NK-92 (cell line): ENCODE measurements around the gene CCN5.

ENCODE experiments used
- DNase-seq: peaks from one replicate; lab custom pipeline; 2025; ENCODE audit not compliant: unreplicated experiment; lab: John Stamatoyannopoulos, UW

CCN5 gene

DNA sequence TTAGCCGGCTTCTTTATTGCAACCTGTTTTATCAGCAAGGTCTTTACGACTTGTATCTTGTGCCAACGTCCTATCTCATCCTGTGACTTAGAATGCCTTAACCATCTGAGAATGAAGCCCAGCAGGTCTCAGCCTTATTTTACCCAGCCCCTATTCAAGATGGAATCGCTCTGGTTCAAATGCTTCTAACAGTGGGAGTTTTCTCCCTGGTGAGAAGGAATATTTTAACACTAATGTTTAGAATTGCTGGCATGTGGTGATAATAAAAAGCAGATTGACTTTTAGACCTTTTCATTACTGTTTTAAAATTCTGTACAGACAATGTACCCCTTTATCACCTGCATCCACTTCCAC lies 20.6 kb downstream of the CCN5 start:
- DNase-seq: no peak

DNA sequence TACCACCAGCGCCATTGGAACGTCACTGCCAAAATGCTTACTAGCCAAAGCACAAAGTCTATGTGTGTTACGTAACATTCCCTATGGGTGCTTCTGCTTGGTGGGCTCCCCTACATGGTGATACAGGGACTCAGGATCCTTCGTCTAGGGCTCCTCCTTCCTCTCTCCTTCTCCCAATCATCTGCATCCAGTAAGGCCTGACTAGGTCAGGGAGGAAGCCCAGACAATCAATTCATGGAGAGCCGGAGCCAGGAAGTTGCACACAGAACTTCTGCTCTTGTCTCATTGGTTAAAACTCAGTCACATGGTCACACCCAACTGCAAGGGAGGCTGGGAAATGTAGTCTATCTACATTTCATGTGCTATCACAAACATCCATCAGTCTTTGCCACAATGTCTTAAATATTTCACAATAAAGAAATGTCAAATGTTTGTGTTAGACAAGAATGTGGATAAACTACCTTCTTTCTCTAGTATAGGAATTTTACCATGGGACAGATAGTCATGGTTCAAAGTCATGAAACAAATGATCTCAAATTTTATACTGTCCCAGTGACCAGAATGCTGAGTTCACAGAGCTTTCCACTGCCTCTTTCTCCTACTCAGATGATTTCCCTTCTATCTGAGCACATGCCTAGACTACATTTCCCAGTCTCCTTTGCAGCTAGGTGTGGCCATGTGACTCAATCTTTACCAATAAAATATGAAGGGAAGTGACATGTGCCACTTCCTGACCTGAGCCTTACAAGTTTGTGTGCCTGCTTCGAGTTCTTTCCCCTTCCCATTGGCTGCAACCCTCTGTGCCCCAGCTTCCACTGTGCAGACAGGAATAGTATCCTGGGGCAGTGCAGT lies 21.2 kb downstream of the CCN5 start:
- DNase-seq: no peak

DNA sequence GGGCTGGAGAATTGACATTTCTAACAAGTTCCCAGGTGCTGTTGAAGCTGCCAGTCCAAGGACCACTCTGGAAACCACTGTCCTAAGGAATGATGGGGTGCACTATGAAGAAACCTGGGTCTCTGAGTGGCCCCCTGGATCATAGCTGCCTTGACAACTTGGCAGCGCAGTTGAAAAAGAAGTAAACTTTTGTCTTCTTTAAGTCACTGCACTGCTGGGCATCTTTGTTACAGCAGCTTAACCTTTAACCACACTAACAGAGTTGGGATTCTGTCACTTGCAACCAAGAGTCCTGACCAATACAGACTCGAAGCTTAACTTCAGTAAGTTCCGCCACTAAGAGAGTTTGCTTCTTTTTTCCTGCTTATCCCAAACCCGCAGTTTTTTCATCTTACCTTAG lies 21.9 kb downstream of the CCN5 start:
- DNase-seq: no peak

DNA sequence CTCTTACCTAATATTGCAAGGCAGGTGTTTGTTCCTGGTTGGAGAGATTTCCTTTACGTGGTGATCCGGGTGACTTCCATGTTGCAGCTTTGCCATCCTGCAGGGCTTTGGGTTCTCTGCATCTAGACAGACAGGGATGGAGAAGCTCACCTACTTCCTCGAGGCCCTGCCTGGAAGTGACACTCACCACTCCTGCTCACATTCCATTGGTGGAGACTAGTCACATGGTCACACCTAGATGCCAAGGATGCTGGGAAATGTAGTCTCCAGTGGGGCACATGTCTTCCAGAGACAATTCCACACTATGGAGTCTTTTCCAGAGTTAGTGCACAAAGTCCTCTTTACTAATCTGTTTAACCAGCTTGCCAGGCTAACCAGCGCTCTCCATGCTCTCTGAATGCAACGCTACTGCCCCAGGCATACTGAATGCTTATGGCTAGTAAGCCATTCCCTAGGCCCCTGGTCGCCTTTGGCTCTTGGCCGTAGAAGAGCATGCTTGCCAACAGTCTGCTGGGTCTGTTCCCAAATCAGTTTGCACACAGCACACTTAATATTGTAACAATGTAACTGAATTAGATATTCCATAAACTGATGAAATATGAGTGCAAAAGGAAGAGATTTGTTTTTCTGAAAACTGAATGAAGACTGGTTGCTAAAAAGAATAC lies 23.8 kb downstream of the CCN5 start:
- DNase-seq: no peak

DNA sequence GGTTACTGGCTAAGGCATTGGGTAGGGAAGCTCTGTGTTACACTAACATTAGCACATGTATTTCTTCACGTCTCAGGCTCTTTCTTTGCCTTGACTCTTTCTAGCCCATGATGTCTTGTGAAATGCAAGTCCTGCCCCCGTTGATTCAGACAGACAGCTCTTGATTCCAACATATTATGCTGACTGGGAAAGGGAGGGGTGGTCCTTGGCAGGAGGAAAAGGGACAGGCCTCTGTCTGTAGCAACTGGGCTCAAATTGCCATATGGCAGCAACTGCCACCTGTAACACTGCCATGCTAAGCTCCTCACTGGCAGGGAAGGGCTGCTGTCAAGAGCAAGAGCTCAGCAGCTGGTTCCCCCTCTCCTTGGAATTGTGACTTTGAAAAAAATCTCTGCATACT lies 24.8 kb downstream of the CCN5 start:
- DNase-seq: no peak

DNA sequence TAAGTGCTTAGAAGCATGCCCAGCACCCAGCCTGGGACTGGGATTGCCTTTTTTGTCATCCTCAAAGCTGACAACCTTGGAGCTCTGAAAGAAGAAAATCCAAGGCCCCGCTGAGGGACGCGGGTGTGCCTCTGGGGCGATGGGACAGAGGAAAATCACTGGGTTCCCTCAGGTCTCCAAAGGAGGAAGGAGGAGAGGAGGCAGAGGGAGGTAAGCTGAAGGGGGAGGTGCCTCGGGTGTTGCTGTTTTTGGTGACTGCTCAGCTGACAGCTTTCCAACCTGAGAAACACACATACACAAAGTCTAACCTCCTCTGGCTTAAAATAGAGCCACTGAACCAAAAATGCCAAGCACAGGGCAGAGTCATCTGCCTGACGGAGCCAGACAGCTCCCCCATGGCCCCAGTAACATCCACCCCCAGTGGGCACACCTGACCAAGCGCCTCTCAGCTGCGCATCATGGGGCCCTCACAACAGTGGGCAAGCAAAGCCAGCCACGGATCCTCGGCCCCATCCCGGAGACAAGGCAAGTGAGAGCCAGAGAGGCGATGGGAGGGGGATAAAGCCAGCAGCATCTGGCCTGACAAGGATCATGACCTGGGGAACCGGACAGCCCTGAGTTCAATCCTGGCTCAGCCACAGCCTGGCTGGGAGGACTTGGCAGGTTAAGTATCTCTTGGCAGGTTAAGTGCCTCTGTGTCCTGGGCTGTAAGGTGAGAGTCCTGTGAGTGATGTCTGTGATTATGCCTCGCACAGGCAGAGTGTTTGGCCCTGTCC lies 27.3 kb downstream of the CCN5 start:
- no peak for DNase-seq

DNA sequence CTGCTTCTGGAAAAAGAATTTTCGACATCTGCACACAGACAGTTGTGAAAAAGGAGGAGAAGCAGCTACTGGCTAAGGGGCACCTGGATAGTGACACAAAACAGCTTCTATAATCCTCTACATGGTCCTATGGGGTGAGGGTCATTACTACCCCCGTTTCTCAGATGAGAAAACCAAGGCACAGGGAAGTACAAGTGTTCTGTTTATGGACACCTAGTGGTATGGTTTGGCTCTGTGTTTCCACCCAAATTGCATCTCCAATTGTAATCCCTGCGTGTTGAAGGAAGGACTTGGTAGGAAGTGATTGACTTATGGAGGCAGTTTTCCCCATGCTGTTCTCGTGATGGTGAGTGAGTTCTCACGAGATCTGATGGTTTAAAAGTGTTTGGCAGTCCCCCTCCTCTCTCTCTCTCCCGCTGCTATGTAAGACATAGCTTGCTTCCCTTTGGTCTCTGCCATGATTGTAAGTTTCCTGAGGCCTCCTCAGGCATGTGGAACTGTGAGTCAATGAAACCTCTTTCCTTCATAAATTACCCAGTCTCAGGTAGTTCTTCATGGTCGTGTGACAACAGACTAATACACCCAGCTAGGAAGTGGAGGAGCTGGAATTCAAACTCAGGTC lies 28.0 kb downstream of the CCN5 start:
- no peak for DNase-seq

DNA sequence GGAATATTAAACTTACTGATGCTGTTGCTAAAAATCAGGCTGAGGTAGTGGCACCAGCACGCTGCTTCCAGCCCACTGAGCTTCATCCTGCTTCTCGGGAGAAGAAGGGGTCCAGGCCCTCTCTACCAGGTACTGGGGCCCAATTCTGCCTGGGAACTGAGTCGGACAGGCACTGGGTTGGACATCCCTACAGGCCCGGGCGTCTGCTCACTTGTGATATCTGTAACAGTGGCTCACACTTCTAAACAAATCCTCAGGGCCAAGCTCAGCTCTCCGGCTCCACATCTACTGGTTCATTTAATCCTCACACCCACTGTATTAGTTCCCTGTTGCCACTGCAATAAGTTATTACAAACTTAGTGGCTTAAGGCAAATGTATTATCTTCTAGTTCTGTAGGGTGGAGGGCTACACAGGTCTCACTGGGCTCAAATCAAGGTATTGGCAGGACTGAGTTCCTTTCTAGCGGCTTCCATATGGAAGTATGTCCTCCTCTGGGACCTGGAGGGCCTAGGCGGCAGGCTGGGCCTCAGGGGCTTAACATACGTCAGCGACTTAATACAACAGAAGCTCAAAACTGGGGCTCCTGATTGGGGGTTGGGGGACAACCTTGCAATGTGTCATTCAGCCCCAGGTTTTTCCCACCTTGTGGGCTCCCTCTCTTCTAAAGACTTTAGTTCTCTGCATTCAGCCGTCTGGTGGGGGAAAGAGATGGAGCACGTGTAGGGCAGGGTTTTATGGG lies 28.9 kb downstream of the CCN5 start:
- no peak for DNase-seq

DNA sequence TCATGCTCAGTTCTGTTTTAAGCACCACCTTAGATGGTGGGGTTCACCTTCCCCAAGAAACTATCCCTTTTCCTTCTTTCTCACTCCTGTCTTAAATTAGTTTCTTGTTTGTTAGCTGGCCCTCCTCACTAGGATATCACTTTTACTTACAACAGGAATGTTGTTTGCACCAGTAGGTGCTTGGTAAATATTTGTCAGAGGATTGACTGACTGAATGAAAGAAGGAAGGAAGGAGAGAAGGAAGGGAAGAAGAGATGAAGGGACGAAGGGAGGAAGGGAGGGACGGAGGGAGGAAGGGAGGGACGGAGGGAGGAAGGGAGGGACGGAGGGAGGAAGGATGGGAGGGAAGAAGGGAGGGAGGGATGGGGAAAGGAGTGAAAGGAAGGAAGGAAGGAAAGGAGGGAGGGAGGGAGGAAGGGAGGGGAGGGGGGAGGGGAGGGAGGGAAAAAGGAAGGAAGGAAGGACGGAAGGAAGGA lies 30.0 kb downstream of the CCN5 start:
- no peak for DNase-seq

DNA sequence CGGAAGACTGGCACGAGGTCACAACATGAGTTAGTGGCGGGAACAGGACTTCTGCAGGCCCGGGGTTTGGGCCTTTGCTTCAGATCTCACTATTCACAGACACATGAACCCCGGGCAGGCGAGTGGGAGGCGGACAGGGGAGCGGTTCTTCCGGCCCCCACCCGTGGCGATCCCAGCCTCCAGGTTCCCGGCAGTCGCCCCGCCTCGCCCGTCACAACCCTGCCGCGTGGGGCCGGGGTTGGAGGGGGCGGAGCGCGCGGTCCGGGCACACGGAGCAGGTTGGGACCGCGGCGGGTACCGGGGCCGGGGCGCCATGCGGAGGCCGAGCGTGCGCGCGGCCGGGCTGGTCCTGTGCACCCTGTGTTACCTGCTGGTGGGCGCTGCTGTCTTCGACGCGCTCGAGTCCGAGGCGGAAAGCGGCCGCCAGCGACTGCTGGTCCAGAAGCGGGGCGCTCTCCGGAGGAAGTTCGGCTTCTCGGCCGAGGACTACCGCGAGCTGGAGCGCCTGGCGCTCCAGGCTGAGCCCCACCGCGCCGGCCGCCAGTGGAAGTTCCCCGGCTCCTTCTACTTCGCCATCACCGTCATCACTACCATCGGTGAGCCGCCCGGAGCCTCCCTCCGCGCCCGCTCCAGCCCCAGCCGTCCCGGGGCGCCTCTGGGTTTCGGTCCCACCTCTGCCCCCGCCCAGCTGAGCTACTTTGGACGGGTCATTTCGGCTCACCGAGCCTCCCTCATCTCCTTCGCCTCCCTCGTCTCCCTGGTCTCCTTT lies 30.6 kb downstream of the CCN5 start, which contains the start of gene KCNK15:
TSS of gene KCNK15 (plus strand) at position 268 of the 769 bp plus-strand sequence. CDS start at position 314, 46 bp downstream.
- DNase-seq: no peak

DNA sequence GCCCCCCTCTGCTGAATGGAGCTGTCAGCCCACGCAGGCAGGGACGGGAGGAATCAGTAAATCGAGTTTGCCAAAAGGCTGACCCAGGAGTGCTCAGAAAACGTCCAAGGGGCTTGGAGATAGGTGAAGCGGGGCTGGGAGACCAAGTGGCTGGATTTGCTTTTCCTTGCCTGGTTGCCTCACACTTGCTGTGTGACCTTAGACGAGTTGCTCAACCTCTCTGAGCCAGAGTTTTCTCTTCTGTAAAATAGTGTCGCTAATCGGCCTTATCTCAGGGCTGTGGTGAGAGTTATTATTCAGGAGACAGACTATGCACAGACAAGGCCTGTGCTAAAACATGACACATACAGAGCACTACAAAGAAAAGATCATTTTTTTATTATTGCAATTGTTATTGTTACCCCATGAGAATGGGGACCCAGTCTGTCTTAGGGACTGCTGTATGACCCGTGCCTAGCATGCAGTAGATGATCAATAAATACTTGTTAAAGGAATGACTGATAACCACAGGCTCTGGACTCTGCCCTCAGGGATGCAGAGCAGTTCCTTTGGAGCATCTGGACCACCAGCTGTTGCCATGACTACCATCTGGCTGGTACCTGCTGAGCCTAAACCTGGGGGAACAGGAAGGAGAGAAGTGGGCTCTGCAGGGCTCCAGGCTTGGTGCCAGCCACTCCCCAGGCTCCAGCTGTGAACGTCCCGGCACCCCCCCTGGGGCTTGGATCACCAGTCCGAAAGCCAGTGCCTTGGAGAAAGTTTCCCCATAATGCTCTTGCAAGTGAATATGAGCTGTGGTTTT lies 31.4 kb downstream of the CCN5 start:
- DNase-seq: no peak

DNA sequence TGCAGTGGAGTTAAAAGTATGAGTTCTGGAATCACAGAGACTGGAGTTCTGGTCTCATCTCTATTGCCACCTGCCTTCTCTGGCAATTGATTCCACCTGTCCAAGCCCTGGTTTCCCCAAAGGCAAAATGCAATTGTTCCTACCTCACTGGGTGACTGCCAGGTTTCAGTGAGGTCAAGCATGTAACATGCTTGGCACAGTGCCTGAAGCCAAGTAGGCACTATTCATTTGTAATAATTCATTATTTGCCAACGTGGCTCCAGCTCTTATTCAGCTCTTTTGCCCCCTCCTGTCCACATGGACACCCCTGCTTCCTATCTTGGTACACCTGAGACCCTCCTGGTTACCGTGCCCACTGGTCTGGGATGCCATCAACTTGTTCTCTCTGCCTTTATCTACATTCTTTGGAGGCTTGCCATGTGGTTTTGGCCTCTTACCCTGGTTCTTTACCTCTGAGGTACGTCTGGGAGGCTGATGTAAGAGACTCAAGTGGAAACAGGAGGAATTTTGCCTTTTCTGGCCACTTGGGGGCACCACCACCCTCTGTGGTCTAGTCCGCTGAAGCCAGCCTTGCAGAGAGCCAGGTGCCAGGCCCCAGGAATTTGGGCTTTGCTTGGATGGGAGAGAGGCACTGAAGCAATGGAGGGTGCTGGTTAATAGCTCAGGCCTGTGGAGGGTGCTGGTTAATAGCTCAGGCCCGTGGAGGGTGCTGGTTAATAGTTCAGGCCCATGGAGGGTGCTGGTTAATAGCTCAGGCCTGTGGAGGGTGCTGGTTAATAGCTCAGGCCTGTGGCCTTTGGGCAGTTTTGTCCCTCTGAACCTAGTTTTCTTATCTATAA lies 32.2 kb downstream of the CCN5 start:
- no peak for DNase-seq

DNA sequence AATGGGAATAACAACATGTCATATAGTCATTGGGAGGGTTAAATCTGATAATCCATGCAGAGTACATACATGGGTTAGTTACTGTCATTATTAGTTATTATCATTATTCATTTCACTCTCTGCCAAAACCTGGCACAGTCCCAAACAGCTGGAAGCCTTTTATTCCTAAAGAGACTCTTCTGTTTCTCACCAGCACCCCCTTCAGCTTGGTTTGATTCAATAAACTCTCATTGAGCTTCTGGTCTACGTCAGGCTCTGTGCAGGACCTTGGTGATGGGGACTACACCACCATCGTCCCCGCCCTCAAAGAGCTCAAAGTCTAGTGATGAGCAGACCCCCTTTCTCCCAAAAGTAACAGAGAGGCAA lies 32.8 kb downstream of the CCN5 start:
- DNase-seq: no peak

DNA sequence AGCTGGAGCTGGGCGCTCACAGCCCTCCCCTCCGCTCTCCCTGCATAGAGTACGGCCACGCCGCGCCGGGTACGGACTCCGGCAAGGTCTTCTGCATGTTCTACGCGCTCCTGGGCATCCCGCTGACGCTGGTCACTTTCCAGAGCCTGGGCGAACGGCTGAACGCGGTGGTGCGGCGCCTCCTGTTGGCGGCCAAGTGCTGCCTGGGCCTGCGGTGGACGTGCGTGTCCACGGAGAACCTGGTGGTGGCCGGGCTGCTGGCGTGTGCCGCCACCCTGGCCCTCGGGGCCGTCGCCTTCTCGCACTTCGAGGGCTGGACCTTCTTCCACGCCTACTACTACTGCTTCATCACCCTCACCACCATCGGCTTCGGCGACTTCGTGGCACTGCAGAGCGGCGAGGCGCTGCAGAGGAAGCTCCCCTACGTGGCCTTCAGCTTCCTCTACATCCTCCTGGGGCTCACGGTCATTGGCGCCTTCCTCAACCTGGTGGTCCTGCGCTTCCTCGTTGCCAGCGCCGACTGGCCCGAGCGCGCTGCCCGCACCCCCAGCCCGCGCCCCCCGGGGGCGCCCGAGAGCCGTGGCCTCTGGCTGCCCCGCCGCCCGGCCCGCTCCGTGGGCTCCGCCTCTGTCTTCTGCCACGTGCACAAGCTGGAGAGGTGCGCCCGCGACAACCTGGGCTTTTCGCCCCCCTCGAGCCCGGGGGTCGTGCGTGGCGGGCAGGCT lies 35.1 kb downstream of the CCN5 start:
- no peak for DNase-seq

DNA sequence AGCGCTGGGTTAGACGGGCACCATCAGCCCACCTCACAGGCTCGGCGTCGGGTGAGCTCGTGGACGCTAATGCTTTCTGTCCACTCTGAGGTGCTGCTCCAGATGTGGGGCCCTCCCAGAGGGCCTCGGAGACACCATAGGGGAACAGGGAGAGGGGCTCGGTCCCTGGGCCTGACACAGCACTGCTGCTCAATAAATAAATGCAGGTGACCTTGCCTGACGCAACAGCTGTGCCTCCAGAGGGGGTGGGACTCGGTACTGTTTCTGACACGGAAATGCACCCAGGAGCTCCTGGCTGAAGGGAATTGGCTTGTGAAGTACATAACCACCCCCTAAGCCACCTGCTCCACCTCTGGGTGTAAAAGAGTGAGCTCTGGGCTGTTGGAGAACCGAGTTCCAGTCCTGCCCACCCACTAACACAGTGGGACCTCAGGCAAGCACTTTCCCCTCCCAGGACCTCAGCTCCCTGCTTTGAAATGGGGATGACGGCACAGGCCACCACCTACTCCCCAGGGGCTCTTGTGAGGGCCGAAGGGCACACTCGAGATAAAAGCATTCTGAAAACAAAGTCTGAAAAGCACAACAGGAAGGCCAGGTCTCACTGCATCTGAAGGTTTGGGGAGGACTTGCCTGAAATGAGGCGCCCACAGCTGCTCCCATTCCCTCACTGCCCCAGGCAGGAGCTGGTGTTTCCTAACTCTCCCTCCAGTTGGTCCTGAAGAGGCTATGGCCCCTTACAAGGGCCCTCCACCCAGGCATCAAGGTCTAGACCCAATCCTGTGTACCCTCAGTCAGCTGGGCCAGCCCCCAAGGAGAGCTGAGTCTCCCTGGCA lies 37.1 kb downstream of the CCN5 start:
- no peak for DNase-seq

DNA sequence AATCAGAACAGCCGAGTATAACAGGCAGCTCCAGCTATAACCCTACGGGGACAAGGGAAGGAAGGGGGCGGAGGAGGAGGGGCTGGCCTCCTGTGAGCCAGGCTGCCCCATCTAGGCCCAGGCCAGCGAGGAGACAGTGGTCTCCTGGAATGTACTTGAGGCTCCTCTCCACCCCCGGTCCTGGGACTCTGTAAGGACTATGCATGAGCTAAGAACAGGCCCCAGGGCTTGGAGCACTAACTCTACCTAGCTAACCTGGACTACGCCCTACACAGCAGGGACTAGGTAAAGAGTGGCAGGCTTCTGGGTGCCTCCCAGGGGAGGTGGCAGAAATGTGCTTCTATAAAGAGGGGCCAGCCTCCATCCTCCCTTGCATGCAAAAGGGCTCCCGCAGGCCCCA lies 39.4 kb downstream of the CCN5 start:
- DNase-seq: no peak
